ENCODE measurements around the gene FLT3.
"Not testable (repeated sequence)": the region's sequence is repeated elsewhere in the genome, so short reads cannot be mapped to it uniquely, and the experiment has no call there.

GRCh38 chr13:28101886-28102285, 1.5 kb upstream of the FLT3 start:
- TF ChIP-seq CTCF, POLR2A (IDR thresholded peaks at IDR 0.05): not testable (repeated sequence)

Data from testis (tissue), 2 donors.